ENCODE data around the gene ULBP1.
"Not testable (repeated sequence)": the region's sequence is repeated elsewhere in the genome, so short reads cannot be mapped to it uniquely, and the experiment has no call there.

GRCh38 chr6:150021870-150022269 lies 58.1 kb downstream of the ULBP1 start:
- TF ChIP-seq POLR2A, CTCF (IDR thresholded peaks at IDR 0.05): not testable (repeated sequence)
